H1 (cell line): ENCODE results near the gene NUMB. TPM values are rescaled to one million over a fixed set of nuclear protein-coding genes. Genes with fewer than 3 reads are reported as not detected.

Experiments used
- CTCF ChIA-PET: fragments of 300-600 bp; sonication (Branson Sonifier 250); formaldehyde crosslinking; loops from one replicate; lab custom pipeline; 2021; ENCODE audit not compliant: partially characterized antibody; lab: Charles Lee
- POLR2A ChIA-PET: fragments of 300-600 bp; sonication (Branson Sonifier 250); formaldehyde crosslinking; loops from one replicate; lab custom pipeline; 2021; ENCODE audit warnings: inconsistent platforms; ENCODE audit not compliant: partially characterized antibody; lab: Charles Lee
- DNase-seq, 2 experiments: peaks; one replicate each; pipeline versions ENCODE4 v3.0.0 to v3.0.0-alpha.2; 2010 to 2022; ENCODE audit warnings: low spot score in 2 of 2, low read depth in 1 of 2, mixed read lengths in 1 of 2
- FAIRE-seq: peaks from 2 replicates; lab custom pipeline; 2011; peaks lifted over from hg19 to GRCh38; lab: Jason Lieb, UNC
- H2AFZ ChIP-seq: 2 replicates; pipeline ENCODE4 v1.8.1; 2012; ENCODE audit warnings: low read length, inconsistent platforms
- H2AK5ac ChIP-seq: 2 replicates; pipeline ENCODE4 v1.6.1; 2013; ENCODE audit warnings: low read depth, low read length
- H2BK120ac ChIP-seq: replicated peaks from 2 replicates; pipeline ENCODE3; 2013; ENCODE audit warnings: low read depth, low read length, inconsistent platforms
- H2BK12ac ChIP-seq: 2 replicates; pipeline ENCODE4 v1.6.1; 2013; ENCODE audit warnings: low read depth, low read length
- H2BK15ac ChIP-seq: 2 replicates; pipeline ENCODE4 v1.6.1; 2013; ENCODE audit warnings: low read length
- H2BK20ac ChIP-seq: 2 replicates; pipeline ENCODE4 v1.6.1; 2013; ENCODE audit warnings: low read length
- H2BK5ac ChIP-seq: 2 replicates; pipeline ENCODE4 v1.6.1; 2013; ENCODE audit warnings: low read depth, low read length
- H3K14ac ChIP-seq: 2 replicates; pipeline ENCODE4 v1.6.1; 2013; ENCODE audit warnings: inconsistent platforms; ENCODE audit not compliant: insufficient read length
- H3K18ac ChIP-seq: 2 replicates; pipeline ENCODE4 v1.6.1; 2013; ENCODE audit warnings: low read length; ENCODE audit errors: extremely low read depth
- H3K23ac ChIP-seq: 2 replicates; pipeline ENCODE4 v1.6.1; 2013; ENCODE audit warnings: inconsistent platforms; ENCODE audit not compliant: insufficient read length
- H3K23me2 ChIP-seq: 2 replicates; pipeline ENCODE4 v1.6.1; 2013; ENCODE audit warnings: low read depth, low read length
- H3K27ac ChIP-seq: 2 replicates; pipeline ENCODE4 v1.6.1; 2011; ENCODE audit warnings: low read depth, low read length, inconsistent platforms
- H3K27me3 ChIP-seq, 4 experiments: replicated peaks in 1 of 4; 1 replicate in 1 of 4; 2 replicates in 3 of 4; pipeline versions ENCODE4 v1.6.1 to v1.8.1; 2011 to 2013; ENCODE audit warnings: low read length in 3 of 4, mild to moderate bottlenecking in 3 of 4, inconsistent platforms in 2 of 4, mixed read lengths in 2 of 4, moderate library complexity in 1 of 4; ENCODE audit not compliant: control insufficient read depth in 3 of 4, insufficient read depth in 3 of 4; ENCODE audit errors: extremely low read depth in 1 of 4
- H3K36me3 ChIP-seq, 4 experiments: 2 replicates each; pipeline versions ENCODE4 v1.6.1 to v1.8.1; 2011 to 2013; ENCODE audit warnings: mild to moderate bottlenecking in 4 of 4, low read length in 3 of 4, moderate library complexity in 2 of 4, control low read depth in 1 of 4, inconsistent platforms in 1 of 4; ENCODE audit not compliant: insufficient read depth in 4 of 4, control insufficient read depth in 2 of 4
- H3K4ac ChIP-seq: replicated peaks from 2 replicates; pipeline ENCODE3; 2013; ENCODE audit warnings: low read length, low read depth, mixed read lengths, inconsistent platforms; ENCODE audit not compliant: insufficient read length
- H3K4me1 ChIP-seq, 4 experiments: replicated peaks in 1 of 4; 1 replicate in 1 of 4; 2 replicates in 3 of 4; pipeline versions ENCODE4 v1.6.1 to v1.8.1; 2011 to 2013; ENCODE audit warnings: low read length in 3 of 4, inconsistent platforms in 2 of 4, mixed read lengths in 1 of 4; ENCODE audit not compliant: insufficient read depth in 4 of 4, control insufficient read depth in 3 of 4
- H3K4me2 ChIP-seq, 2 experiments: 2 replicates each; pipeline versions ENCODE4 v1.6.1 to v1.8.1; 2011 to 2013; ENCODE audit warnings: low read depth in 2 of 2, low read length in 2 of 2, control low read depth in 1 of 2, inconsistent platforms in 1 of 2, mild to moderate bottlenecking in 1 of 2; ENCODE audit not compliant: insufficient read depth in 1 of 2
- H3K4me3 ChIP-seq, 4 experiments: fragments of 200-600, 300-600 bp in 1 of 4; sonication (generic), shearing (Covaris generic), sonication (Bioruptor Twin) in 1 of 4; 2 replicates each; pipeline versions ENCODE4 v1.5.1 to v1.8.1; 2011 to 2016; ENCODE audit warnings: low read length in 4 of 4, low read depth in 3 of 4, control low read depth in 2 of 4, inconsistent platforms in 2 of 4, mild to moderate bottlenecking in 2 of 4, mixed read lengths in 1 of 4, moderate library complexity in 1 of 4; ENCODE audit not compliant: insufficient read depth in 2 of 4; ENCODE audit errors: extremely low read depth in 1 of 4
- H3K56ac ChIP-seq: replicated peaks from 2 replicates; pipeline ENCODE3; 2013; ENCODE audit warnings: low read depth, mild to moderate bottlenecking, mixed read lengths, low read length, inconsistent platforms; ENCODE audit not compliant: insufficient read length
- H3K79me1 ChIP-seq: 2 replicates; pipeline ENCODE4 v1.6.1; 2013; ENCODE audit warnings: low read depth, low read length, control low read depth
- H3K79me2 ChIP-seq, 2 experiments: 2 replicates each; pipeline versions ENCODE4 v1.6.1 to v1.8.1; 2012 to 2013; ENCODE audit warnings: low read length in 2 of 2, mild to moderate bottlenecking in 2 of 2, inconsistent platforms in 1 of 2; ENCODE audit not compliant: insufficient read depth in 2 of 2, control insufficient read depth in 1 of 2
- H3K9ac ChIP-seq, 4 experiments: replicated peaks in 1 of 4; 1 replicate in 1 of 4; 2 replicates in 3 of 4; pipeline versions ENCODE4 v1.6.1 to v1.8.1; 2011 to 2013; ENCODE audit warnings: low read depth in 3 of 4, low read length in 3 of 4, control low read depth in 2 of 4, mild to moderate bottlenecking in 2 of 4, moderate library complexity in 2 of 4, inconsistent platforms in 1 of 4; ENCODE audit errors: extremely low read depth in 1 of 4
- H3K9me3 ChIP-seq, 2 experiments: 2 replicates each; pipeline versions ENCODE4 v1.6.1 to v1.8.1; 2012 to 2013; ENCODE audit warnings: mild to moderate bottlenecking in 2 of 2, moderate library complexity in 2 of 2, control low read depth in 1 of 2, inconsistent platforms in 1 of 2, low read depth in 1 of 2, low read length in 1 of 2, mixed read lengths in 1 of 2; ENCODE audit not compliant: insufficient read depth in 2 of 2
- H4K20me1 ChIP-seq, 2 experiments: replicated peaks in 1 of 2; 2 replicates each; pipeline versions ENCODE3 to v1.8.1; 2011 to 2013; ENCODE audit warnings: inconsistent platforms in 2 of 2, low read length in 2 of 2, mild to moderate bottlenecking in 1 of 2; ENCODE audit not compliant: insufficient read depth in 2 of 2, control insufficient read depth in 1 of 2
- H4K5ac ChIP-seq: 2 replicates; pipeline ENCODE4 v1.6.1; 2013; ENCODE audit warnings: low read length, low read depth, mixed read lengths, inconsistent platforms; ENCODE audit not compliant: insufficient read length
- H4K8ac ChIP-seq: 2 replicates; pipeline ENCODE4 v1.8.0; 2013; ENCODE audit warnings: mild to moderate bottlenecking, moderate library complexity, low read length, inconsistent platforms; ENCODE audit not compliant: insufficient read depth; ENCODE audit errors: extremely low read depth
- H4K91ac ChIP-seq: replicated peaks from 2 replicates; pipeline ENCODE3; 2013; ENCODE audit warnings: low read length, mixed read lengths, inconsistent platforms; ENCODE audit not compliant: insufficient read length
- BRCA1 ChIP-seq: IDR thresholded peaks from 2 replicates; pipeline ENCODE4 v1.6.1; 2012; ENCODE audit warnings: low read depth, low read length, improper control_type of control experiment
- CTBP2 ChIP-seq: IDR thresholded peaks from 2 replicates; pipeline ENCODE4 v1.7.0; 2011; ENCODE audit warnings: borderline replicate concordance, mild to moderate bottlenecking, moderate library complexity, mixed read lengths, low read length; ENCODE audit not compliant: insufficient read depth, insufficient read length
- EZH2 ChIP-seq: fragments of 200-600 bp; sonication (generic); IDR thresholded peaks from 2 replicates; pipeline ENCODE4 v1.7.1; 2012; ENCODE audit warnings: low read depth, mild to moderate bottlenecking, moderate library complexity, low read length, inconsistent platforms; ENCODE audit not compliant: severe bottlenecking
- HDAC2 ChIP-seq, 2 experiments: fragments of 300-600 bp in 1 of 2; sonication (generic) in 1 of 2; IDR thresholded peaks; 2 replicates each; pipeline ENCODE4 v1.6.1; 2011 to 2012; ENCODE audit warnings: low read depth in 2 of 2, low read length in 2 of 2, mild to moderate bottlenecking in 2 of 2, moderate library complexity in 2 of 2, borderline replicate concordance in 1 of 2, inconsistent platforms in 1 of 2
- JUN ChIP-seq: IDR thresholded peaks from 2 replicates; pipeline ENCODE4 v1.6.1; 2011; ENCODE audit warnings: low read depth, mild to moderate bottlenecking, improper control_type of control experiment, low read length
- KDM1A ChIP-seq: fragments of 200-600, 300-600 bp; sonication (generic); IDR thresholded peaks from 2 replicates; pipeline ENCODE4 v1.7.1; 2016; ENCODE audit warnings: mild to moderate bottlenecking, low read length, borderline replicate concordance
- POU5F1 ChIP-seq: IDR thresholded peaks from 2 replicates; pipeline ENCODE4 v1.6.1; 2011; ENCODE audit warnings: low read depth, mild to moderate bottlenecking, low read length, moderate library complexity
- RAD21 ChIP-seq, 2 experiments: IDR thresholded peaks in 1 of 2; conservative IDR thresholded peaks in 1 of 2; 2 replicates each; pipeline ENCODE4 v1.6.1; 2011; ENCODE audit warnings: low read depth in 2 of 2, low read length in 2 of 2, improper control_type of control experiment in 1 of 2, inconsistent platforms in 1 of 2, mild to moderate bottlenecking in 1 of 2, moderate library complexity in 1 of 2
- RFX5 ChIP-seq: IDR thresholded peaks from 2 replicates; pipeline ENCODE4 v1.6.1; 2011; ENCODE audit warnings: low read depth, low read length, improper control_type of control experiment, borderline replicate concordance
- SP1 ChIP-seq: IDR thresholded peaks from 2 replicates; pipeline ENCODE4 v1.6.1; 2011; ENCODE audit warnings: low read depth, low read length
- WGBS, 2 experiments: shearing (Covaris generic) in 1 of 2; methylation state at CpG; one replicate each; pipeline versions ENCODE4 v1.1.6 to v1.1.7; 2013 to 2015; ENCODE audit warnings: low lambda C conversion rate in 2 of 2, mixed read lengths in 2 of 2, inconsistent platforms in 1 of 2, low coverage in 1 of 2, missing lambda C conversion rate in 1 of 2; ENCODE audit not compliant: insufficient replicate concordance in 2 of 2, insufficient coverage in 1 of 2, insufficient read length in 1 of 2; ENCODE audit errors: extremely low coverage in 1 of 2, missing lambda C conversion rate in 1 of 2; 5-methylcytosine and 5-hydroxymethylcytosine counted together
- polyA plus RNA-seq, 7 experiments: library from polyadenylated mRNA; depleted of rRNA in 3 of 7; stranded (reverse) in 5 of 7; unstranded in 2 of 7; fragments of >200 nt in 5 of 7; fragments of 200-250 nt in 2 of 7; gene quantifications; 1 replicate in 5 of 7; 2 replicates in 1 of 7; 4 replicates in 1 of 7; pipeline versions ENCODE4 v1.2.1 to v1.2.3, GENCODE V29; 2011 to 2013; ENCODE audit warnings: missing spikeins in 2 of 7, mixed read lengths in 2 of 7
- total RNA-seq: library from RNA; stranded (reverse); fragmentation: NEBNext Ultra II Directional; extraction: Animal tissue kit (Norgen Biotek cat#: 25700); gene quantifications from 2 replicates; pipeline ENCODE4 v1.2.1, GENCODE V29; 2021
- TF ChIP-seq, protein P1 (sequence below): IDR thresholded peaks from 2 replicates; pipeline ENCODE4 v1.6.1; 2012; ENCODE audit warnings: low read length, inconsistent platforms

The NUMB gene
- total and polyA plus RNA-seq, 2 of the 8 experiments (the other 6 are each of a cell fraction or from before 2014, with no cell fraction given): 54.3 to 78.1 TPM

DNA sequence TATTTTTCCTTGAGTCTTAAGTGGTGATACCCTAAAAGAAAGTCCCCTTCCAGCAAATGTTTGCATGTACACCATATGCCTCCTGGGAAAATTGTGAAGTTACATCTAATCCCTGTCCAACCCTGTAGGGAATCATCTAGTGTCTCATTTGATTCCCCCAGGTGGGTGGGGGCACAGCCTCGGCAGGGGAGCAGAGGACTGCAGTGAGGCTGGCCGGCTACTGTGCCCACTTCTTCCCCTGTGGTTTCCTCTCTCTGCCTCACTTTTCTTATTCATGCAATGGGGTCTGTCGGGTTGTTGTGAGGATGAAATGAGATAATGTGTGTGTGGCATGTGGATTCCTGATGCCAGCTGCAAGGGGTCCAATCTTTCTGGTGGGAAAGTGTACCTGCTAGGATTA is 215.0 kb downstream of the NUMB start:
- H3K79me1 ChIP-seq: peaks cover 5% of the 10 kb centered on the region
- H3K27me3 ChIP-seq: peaks cover 6 to 18% (median 13%) of the 10 kb centered on the region in 4 experiments
- H3K23me2 ChIP-seq: peaks cover 5% of the 10 kb centered on the region; the same call in 1 of the 2 replicates
- H2BK20ac ChIP-seq: no peak overlapping the region
- ChIA-PET POLR2A (interaction anchor here (0.5 to 1.6 kb wide), 3 partner anchors 12 to 245 kb away, joined by 3 to 4 read pairs (median 3); no protein-coding TSS in a partner anchor), CTCF (interaction anchor here (1.2 to 5.8 kb wide), 3 partner anchors 12 to 52 kb away, joined by 3 to 35 read pairs (median 5); no protein-coding TSS in a partner anchor)
- no peak overlapping the region for H3K9ac ChIP-seq
- no peak overlapping the region for H3K4me3 ChIP-seq
- FAIRE-seq: no peak
- no peak overlapping the region for H3K4me2 ChIP-seq
- no peak overlapping the region for H2BK12ac ChIP-seq
- no peak overlapping the region for H4K91ac ChIP-seq
- H4K20me1 ChIP-seq: peaks cover 3 to 4% of the 10 kb centered on the region in 2 experiments
- H4K5ac ChIP-seq: no peak overlapping the region
- H3K36me3 ChIP-seq: 0 out of 8 replicates have a peak, but pooled peaks cover 0 to 3% (median 0%) of the 10 kb centered on the region in 4 experiments
- H2AK5ac ChIP-seq: no peak overlapping the region
- H3K56ac ChIP-seq: no peak overlapping the region
- no peak overlapping the region for H3K23ac ChIP-seq
- 82% methylated on average over 3 of the region's 3 CpGs; no CpG with 5 or more reads in 1 of the 2 experiments for WGBS, 2 experiments
- H2BK5ac ChIP-seq: no peak overlapping the region
- H3K79me2 ChIP-seq: peaks cover 0 to 15% of the 10 kb centered on the region in 2 experiments; a peak in 2 of 4 replicates
- no peak overlapping the region for H2BK120ac ChIP-seq
- H3K4me1 ChIP-seq: peaks cover 3 to 23% (median 15%) of the 10 kb centered on the region in 4 experiments
- no peak overlapping the region for H3K14ac ChIP-seq
- H2BK15ac ChIP-seq: no peak overlapping the region
- DNase-seq: no peak
- H3K4ac ChIP-seq: no peak overlapping the region
- no peak overlapping the region for H3K27ac ChIP-seq
- H2AFZ ChIP-seq: no peak overlapping the region
- H3K18ac ChIP-seq: no peak overlapping the region
- no peaks in the 10 kb centered on the region for H3K9me3 ChIP-seq
- H4K8ac ChIP-seq: no peak overlapping the region
- no peak for TF ChIP-seq HDAC2 (IDR thresholded peaks at IDR 0.05; ENCODE audit: borderline replicate concordance in 1 of 2, low read depth in 2 of 2, low read length in 2 of 2)
- no peak for TF ChIP-seq POU5F1
- TF ChIP-seq EZH2: no peak
- TF ChIP-seq KDM1A: no peak
- no peak for TF ChIP-seq CTBP2
- no peak for TF ChIP-seq JUN
- TF ChIP-seq BRCA1: no peak
- TF ChIP-seq RAD21 (IDR thresholded peaks at IDR 0.05 in 1 of 2, conservative IDR thresholded peaks at IDR 0.05 in 1 of 2; ENCODE audit: low read depth in 2 of 2, low read length in 2 of 2): no peak
- no peak for TF ChIP-seq RFX5
- no peak for TF ChIP-seq SP1
- TF ChIP-seq, protein P1, sequence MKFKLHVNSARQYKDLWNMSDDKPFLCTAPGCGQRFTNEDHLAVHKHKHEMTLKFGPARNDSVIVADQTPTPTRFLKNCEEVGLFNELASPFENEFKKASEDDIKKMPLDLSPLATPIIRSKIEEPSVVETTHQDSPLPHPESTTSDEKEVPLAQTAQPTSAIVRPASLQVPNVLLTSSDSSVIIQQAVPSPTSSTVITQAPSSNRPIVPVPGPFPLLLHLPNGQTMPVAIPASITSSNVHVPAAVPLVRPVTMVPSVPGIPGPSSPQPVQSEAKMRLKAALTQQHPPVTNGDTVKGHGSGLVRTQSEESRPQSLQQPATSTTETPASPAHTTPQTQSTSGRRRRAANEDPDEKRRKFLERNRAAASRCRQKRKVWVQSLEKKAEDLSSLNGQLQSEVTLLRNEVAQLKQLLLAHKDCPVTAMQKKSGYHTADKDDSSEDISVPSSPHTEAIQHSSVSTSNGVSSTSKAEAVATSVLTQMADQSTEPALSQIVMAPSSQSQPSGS: no peak
